ENCODE data around the gene RNF43.

Gene RNF43

GRCh38 chr17:58417300-58418092 is at the start of gene RNF43:
TSS of gene RNF43 (minus strand) at chr17:58417534. CDS start at chr17:58415577, 1,957 bp downstream.
- DNase-seq = peak; percentile 82

DNA sequence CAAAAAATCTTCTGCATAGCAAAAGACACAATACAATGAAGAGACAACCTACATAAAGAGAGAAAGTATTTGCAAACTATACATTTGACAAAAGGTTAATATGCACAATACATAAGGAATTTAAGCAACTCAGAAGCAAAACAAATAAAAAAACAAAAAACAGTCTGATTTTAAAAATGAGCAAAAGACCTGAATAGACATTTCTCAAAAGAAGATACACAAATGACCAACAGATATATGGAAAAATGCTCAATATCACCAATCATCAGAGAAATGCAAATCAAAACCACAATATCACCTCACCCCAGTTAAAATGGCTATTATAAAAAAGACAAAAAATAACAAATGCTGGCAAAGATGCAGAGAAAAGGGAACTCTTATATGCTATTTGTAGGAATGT is 38.2 kb upstream of the RNF43 start:
- no peak for DNase-seq

- DNase-seq = no peak
Measured at GRCh38 chr17:58452738-58453137, 35.4 kb upstream of the RNF43 start.

GRCh38 chr17:58447039-58447975 is 30.0 kb upstream of the RNF43 start:
- peak; percentile 77 for DNase-seq

DNA sequence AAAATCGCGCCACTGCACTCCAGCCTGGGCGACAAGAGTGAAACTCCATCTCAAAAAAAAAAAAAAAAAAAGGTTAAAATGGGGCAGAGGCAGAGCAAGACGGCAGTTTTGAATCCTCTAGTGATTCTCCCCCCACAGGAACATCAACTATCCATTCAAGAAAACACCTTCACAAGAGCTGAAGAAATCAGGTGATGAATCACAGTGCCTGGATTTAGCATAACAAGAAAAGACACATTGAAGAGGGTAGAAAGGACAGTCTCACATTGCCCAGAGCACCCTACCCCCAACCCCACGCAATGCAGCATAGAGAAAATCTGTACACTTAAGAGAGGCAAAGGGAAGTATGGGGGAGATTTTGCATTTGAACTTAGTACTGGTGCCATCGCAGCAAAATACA is 28.8 kb upstream of the RNF43 start:
- DNase-seq = no peak

DNA sequence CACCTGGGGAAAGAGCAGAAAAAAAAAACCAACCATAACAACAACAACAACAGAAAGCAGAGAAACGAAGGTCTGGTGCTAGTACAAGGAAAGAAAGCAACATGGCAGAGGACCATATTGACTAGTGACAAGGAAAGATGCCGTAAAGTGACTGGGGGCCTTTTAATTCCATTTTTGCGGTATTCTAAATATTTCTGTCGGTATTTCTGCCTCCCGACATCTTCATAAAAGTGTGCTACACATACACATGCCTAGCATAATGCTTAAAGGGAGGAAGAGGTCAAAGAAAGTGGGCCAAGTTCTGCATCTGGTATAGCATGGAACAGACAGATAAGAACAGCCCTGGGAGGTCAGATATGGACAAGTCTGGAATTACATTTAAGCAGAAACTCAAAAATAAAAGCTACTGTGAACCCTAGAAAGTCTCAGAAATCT is 19.5 kb upstream of the RNF43 start:
- no peak for DNase-seq

DNA sequence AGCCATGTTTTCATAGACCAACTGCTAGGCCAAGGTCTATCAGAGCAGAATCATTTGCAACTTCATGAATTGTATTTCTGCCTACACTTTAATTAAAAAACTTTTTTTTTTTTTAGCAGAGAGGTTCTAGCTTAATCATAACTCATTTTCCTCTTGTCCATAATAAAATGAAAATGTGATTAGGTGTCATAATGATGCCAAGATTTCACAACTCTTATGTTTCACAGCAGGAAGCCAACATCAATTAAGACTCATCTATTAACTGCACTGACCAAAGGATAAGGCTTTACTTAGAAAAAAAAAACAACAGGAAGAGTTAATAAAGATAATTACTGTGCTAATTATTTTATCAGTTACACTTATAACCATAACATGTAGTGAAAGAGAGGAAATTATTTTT is 18.9 kb upstream of the RNF43 start:
- no peak for DNase-seq

DNA sequence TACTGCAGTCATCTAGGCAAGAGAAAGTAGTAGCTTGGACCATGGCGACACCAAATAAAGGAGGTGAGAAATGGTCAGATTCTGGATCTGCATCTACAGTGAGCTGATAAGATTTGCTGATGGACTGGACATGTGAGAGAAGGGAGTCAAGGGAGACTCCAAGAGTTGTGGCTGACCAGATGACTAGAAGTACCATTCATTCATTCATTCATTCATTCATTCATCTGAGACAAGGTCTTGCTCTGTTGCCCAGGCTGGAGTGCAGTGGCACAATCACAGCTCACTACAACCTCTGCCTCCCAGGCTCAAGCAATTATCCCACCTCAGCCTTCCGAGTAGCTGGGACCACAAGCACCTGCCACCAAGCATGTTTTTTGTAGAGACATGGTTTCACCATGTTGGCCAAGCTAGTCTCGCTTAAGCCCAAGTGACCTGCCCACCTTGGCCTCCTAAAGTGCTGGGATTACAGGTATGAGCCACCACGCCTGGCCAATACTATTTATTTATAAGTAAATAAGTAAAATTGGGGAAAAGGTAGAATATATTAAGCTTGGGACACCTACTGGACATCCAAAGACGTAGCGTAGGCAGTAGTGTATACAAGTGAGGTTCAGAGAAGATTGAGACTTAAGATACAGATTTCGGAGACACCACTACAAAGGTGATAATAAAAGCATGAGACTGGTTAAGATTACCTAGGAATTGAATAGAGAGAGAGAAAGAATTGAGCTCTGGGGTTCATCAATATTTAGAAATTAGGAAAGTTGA is 15.7 kb upstream of the RNF43 start:
- no peak for DNase-seq

- DNase-seq = no peak
Measured at GRCh38 chr17:58427807-58428206, 10.5 kb upstream of the RNF43 start.

DNA sequence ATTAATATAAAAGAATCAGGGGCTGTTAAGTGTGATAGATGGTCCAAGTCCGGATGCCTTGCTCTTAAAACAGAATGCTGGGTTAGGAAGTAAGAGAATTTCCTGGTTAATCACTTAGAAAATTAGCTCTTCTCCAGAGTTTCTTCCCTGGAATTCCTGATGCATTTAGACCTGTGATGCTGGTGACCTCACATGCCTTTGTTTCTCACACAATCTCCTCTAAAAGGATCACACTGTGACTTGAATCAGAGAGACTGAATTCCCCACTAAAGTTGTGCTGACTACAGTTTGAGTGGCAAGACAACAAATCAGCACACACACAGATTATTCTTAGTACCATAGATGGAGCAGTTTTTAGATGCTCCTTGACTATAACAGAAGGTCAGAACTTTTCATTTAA is 4.4 kb upstream of the RNF43 start:
- DNase-seq = no peak

DNA sequence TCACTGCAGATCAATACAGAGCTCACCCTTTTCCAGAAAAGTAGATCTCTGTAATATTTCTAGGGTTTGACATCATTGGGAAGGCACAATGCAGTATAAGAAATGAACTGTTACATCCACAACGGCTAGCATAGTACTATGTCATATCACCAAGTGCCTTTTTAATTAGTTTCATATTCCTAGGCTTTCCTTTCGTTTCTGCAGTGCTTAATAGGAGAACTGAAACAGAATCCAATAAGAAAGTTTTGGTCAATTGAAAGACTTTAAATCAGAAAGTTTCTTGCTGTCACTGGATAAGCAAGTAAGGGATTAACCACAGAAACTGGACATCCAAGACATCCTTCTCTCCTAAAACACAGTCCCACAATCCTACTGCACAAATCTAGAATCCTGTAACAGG is 3.5 kb upstream of the RNF43 start:
- no peak for DNase-seq

GRCh38 chr17:58416937-58417299 is 416 bp downstream of the RNF43 start:
- DNase-seq = no peak

DNA sequence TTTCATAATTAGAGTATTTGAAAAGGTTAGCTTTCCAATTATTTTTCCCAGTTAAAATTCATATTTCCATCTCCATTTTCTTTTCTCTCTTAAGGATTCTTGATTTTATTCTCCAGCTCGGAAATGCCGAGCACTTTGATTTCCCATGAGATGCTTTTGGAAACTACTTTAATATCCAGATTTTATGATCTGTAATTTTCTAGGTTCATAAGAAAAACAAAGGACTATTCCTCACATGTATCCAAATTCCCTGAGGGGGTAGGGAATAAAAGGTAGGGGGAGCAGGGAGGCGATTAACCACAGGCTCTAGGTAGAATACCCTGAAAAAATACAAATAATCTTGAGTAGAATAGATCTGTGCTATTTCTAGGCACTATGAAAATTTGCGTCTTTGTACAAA is 938 bp downstream of the RNF43 start:
- DNase-seq = no peak

DNA sequence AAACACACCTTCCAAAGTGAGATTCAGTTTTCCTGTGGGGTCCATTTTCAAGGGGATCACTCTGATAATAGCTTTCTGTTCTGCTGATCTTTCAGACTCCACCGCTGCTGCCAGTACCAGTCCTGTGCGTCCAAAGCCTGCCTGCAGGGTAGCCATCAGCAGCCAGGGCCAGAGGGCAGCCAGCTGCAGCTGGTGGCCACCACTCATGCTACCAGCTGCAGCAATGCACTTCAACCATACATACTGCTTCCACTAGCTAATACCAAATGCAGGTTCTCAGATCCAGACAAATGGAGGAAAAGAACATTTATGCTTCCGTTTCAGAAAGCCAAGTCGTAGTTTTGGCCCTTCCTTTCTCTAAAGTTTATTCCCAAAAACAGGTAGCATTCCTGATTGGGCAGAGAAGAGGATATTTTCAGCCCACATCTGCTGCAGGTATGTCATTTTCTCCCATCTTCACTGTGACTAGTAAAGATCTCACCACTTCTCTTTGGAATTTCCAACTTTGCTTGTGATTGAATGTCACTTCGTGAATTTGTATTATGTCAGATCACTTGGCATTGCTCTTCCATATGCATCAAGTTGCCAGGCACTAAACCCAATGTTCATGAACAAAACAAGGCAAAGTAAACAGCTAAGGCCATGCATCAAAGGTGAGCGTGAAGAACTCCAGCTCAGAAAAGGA is 1.8 kb downstream of the RNF43 start:
- no peak for DNase-seq

- no peak for DNase-seq
Measured at GRCh38 chr17:58414596-58414997, 2.7 kb downstream of the RNF43 start.

- DNase-seq = no peak
Measured at GRCh38 chr17:58413684-58414083, 3.6 kb downstream of the RNF43 start.

DNA sequence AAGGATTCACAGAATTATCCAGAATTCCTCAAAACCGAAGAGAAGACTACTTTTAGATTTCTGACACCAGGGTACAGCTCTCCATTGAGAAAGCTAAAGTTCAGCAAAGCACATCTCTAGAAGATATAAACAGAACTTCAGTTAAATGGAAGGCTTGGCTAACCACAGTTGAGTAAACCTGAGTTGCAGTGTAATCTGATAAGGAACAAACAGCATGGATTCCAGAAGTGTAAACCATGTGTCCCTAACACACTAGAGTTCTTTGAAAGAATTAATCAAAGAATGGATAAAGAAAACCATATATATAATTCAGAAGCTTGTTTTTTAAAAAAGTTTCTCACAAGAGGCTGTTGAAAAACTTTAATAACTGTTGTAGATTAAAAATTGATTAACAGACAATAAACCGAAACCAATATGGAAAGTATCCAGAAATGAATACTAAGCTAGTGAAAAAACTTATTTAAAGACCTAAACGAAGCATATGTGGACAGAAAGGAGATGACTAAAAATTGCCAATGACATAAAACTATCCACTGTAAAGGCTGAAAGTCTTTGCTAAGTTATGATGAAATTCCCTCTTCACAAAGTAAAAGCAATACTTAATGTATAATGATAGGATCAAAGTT is 4.3 kb downstream of the RNF43 start:
- DNase-seq = no peak

- DNase-seq = no peak
Measured at GRCh38 chr17:58412064-58412703, 5.2 kb downstream of the RNF43 start.

GRCh38 chr17:58411408-58411894 is 5.9 kb downstream of the RNF43 start:
- no peak for DNase-seq

DNA sequence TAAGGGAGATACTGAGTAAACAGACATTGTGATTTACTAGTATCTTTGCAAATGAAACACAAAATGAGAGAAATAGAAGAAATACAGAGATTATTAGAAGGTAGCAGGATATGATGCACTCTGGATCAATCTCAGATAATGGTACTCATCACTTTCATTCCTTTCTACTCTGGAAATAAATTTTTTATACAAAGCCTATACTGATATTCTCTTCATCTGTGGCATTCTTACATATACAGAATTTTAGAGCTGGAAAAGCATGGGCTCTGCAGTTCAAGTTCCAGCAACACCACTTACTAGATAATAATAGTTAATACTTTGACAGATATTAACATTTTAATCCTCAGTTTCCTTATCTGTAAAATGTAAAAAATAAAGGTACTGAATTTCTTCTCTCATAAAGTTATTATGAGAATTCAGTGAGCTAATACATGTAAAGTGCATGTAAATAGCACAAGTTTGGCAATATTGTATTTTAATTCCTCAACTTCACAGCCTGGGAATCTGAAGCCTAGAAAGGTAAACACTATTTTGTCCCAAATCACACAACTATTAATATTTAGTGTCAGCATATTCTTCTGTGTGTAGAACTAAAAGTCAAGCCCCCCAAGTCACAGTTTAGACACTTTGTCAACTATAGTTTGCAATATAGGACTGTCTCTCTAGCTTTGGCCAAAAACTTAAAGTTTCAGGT is 6.5 kb downstream of the RNF43 start:
- DNase-seq = no peak

DNA sequence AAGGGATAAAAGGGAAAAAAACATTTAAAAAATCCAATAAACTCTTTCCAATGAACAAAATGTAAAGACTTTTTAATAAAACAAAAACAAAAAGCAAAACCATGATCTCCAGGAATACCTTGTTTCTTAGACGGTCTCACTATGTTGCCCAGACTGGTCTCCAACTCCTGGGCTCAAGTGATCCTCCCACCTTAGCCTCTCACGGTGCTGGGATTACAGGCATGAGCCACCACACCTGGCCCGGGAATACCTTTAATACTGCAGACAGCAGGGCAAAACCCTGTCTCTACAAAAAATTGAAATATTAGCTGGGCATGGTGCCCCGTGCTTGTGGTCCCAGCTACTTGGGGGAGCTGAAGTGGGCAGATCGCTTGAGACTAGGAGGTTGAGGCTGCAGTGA is 7.9 kb downstream of the RNF43 start:
- DNase-seq = no peak

All from activated CD8-positive, alpha-beta memory T cell treated with anti-CD3 and anti-CD28 coated beads, Interleukin-2, amount 50 U/mL, for 48 hours (primary cell).